Breast epithelium (tissue), 4 donors: ENCODE data around the gene VEPH1. TPM values are rescaled to one million over a fixed set of nuclear protein-coding genes. Genes with fewer than 3 reads are reported as not detected.
A peak's percentile ranks its signal among the peaks of the same experiment; 100 is the strongest.

ENCODE experiments used
- DNase-seq, 2 donors: peaks; one replicate each; pipeline ENCODE4 v3.0.0-alpha.2; 2019; ENCODE audit warnings: low spot score in 2 of 2
- H3K27ac ChIP-seq, 2 donors: fragments of 200-600 bp; sonication (generic) in 1 of 2; one replicate each; pipeline ENCODE4 v1.5.1; 2016 to 2019; ENCODE audit warnings: mild to moderate bottlenecking in 1 of 2
- H3K27me3 ChIP-seq, 2 donors: fragments of 200-600 bp; sonication (generic) in 1 of 2; one replicate each; pipeline versions ENCODE4 v1.5.1 to v1.6.0; 2017 to 2019; ENCODE audit warnings: control low read depth in 1 of 2, mild to moderate bottlenecking in 1 of 2
- H3K36me3 ChIP-seq: fragments of 200-600 bp; one replicate; pipeline ENCODE4 v1.5.1; 2019
- H3K4me1 ChIP-seq, 2 donors: fragments of 200-600 bp; sonication (generic); one replicate each; pipeline ENCODE4 v1.5.1; 2016 to 2019; ENCODE audit warnings: control low read depth in 1 of 2
- H3K4me3 ChIP-seq, 3 donors: fragments of 200-600 bp; sonication (generic); 1 replicate in 2 of 3; 2 replicates in 1 of 3; pipeline ENCODE4 v1.5.1; 2016 to 2019; ENCODE audit warnings: mild to moderate bottlenecking in 3 of 3, moderate library complexity in 2 of 3
- H3K9me3 ChIP-seq, 2 donors: fragments of 200-600 bp; sonication (generic) in 1 of 2; one replicate each; pipeline ENCODE4 v1.5.1; 2016 to 2019; ENCODE audit warnings: control low read depth in 1 of 2
- CTCF ChIP-seq, 3 donors: fragments of 450-650 bp; IDR thresholded peaks; one replicate each; pipeline ENCODE4 v1.5.1; 2016 to 2017; ENCODE audit warnings: antibody characterized with exemption in 3 of 3, mild to moderate bottlenecking in 3 of 3, moderate library complexity in 3 of 3
- POLR2A ChIP-seq: fragments of 450-650 bp; IDR thresholded peaks from one replicate; pipeline ENCODE4 v1.6.1; 2016; ENCODE audit warnings: antibody characterized with exemption, mild to moderate bottlenecking, moderate library complexity
- POLR2AphosphoS5 ChIP-seq, 3 donors: sonication (generic); formaldehyde crosslinking; IDR thresholded peaks; one replicate each; pipeline ENCODE4 v1.6.1; 2017; ENCODE audit warnings: antibody characterized with exemption in 3 of 3
- intact Hi-C: fragments of 100-400 bp; cut with DNase I; formaldehyde crosslinking; loops from one replicate; pipeline ENCODE4 v1.15.1; 2023; ENCODE audit warnings: low total_unique reads
- total RNA-seq, 3 donors: library from RNA; depleted of rRNA; stranded (reverse); fragments of >200 nt; gene quantifications; one replicate each; pipeline ENCODE4 v1.1.0, GENCODE V29; 2016

The VEPH1 gene
- total RNA-seq, 3 donors from 2014 or later, result under 0.01 to 20.9 (median 8.8) TPM

- no peaks in the 10 kb centered on the region for H3K9me3 ChIP-seq
- H3K4me3 ChIP-seq, result no peak overlapping the region
- H3K36me3 ChIP-seq, result no peaks in the 10 kb centered on the region
- DNase-seq, result no peak
- peak overlapping the region; percentile 4 to 41 for H3K27ac ChIP-seq
- no peaks in the 10 kb centered on the region for H3K4me1 ChIP-seq
- intact Hi-C loops, result no loop called here
- H3K27me3 ChIP-seq, result no peaks in the 10 kb centered on the region
- TF ChIP-seq POLR2AphosphoS5 (IDR thresholded peaks at IDR 0.05) (no peak), POLR2A (no peak), CTCF (IDR thresholded peaks at IDR 0.05) (no peak)
These were observed 191.4 kb downstream of the VEPH1 start for GRCh38 chr3:157311633-157312375.

GRCh38 chr3:157310329-157311052, 192.7 kb downstream of the VEPH1 start:
- H3K27me3 ChIP-seq, result no peaks in the 10 kb centered on the region
- no peaks in the 10 kb centered on the region for H3K9me3 ChIP-seq
- H3K4me3 ChIP-seq, result no peak overlapping the region
- no peak for DNase-seq
- H3K36me3 ChIP-seq, result no peaks in the 10 kb centered on the region
- H3K27ac ChIP-seq, result no peak overlapping the region
- intact Hi-C loops, result no loop called here
- H3K4me1 ChIP-seq, result no peaks in the 10 kb centered on the region
- TF ChIP-seq POLR2AphosphoS5 (IDR thresholded peaks at IDR 0.05), result no peak
- TF ChIP-seq POLR2A, result no peak
- no peak for TF ChIP-seq CTCF (IDR thresholded peaks at IDR 0.05)

GRCh38 chr3:157306502-157306901, 196.7 kb downstream of the VEPH1 start:
- Histone ChIP-seq H3K27ac (no peak overlapping the region), H3K9me3 (no peaks in the 10 kb centered on the region), H3K36me3 (no peaks in the 10 kb centered on the region), H3K4me1 (no peaks in the 10 kb centered on the region), H3K4me3 (no peak overlapping the region), H3K27me3 (no peaks in the 10 kb centered on the region)
- no peak for DNase-seq
- intact Hi-C loops, result no loop called here
- no peak for TF ChIP-seq CTCF (IDR thresholded peaks at IDR 0.05)

DNA sequence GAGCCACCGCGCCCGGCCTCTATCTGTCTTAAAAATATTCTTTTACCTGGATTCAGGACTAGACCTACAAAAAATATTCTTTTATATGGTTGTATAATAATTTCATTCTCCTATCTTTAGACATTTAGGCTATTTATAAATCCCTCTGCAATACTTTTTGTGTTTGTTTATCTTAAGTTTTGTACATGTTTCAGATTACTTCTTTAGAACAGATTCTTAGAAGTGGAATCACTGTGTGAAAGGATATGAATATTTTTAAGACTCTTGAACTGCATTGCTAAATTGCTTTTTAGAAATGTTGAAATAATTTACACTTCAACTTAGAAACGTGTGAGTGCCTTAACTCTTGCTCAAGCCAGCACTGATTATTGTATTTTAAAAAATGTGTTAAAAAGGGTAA, 197.8 kb downstream of the VEPH1 start:
- H3K4me3 ChIP-seq, result no peak overlapping the region
- TF ChIP-seq POLR2AphosphoS5 (IDR thresholded peaks at IDR 0.05) (no peak), CTCF (IDR thresholded peaks at IDR 0.05) (no peak), POLR2A (no peak)
- no peaks in the 10 kb centered on the region for H3K27me3 ChIP-seq
- H3K4me1 ChIP-seq, result no peaks in the 10 kb centered on the region
- no peaks in the 10 kb centered on the region for H3K9me3 ChIP-seq
- no peak for DNase-seq
- H3K27ac ChIP-seq, result no peak overlapping the region
- no peaks in the 10 kb centered on the region for H3K36me3 ChIP-seq
- intact Hi-C loops, result no loop called here

GRCh38 chr3:157301755-157302154, 201.5 kb downstream of the VEPH1 start:
- H3K36me3 ChIP-seq, result no peaks in the 10 kb centered on the region
- DNase-seq, result no peak
- no peak overlapping the region for H3K27ac ChIP-seq
- H3K4me3 ChIP-seq, result no peak overlapping the region
- H3K27me3 ChIP-seq, result no peaks in the 10 kb centered on the region
- intact Hi-C loops, result no loop called here
- TF ChIP-seq POLR2AphosphoS5 (IDR thresholded peaks at IDR 0.05) (no peak), POLR2A (no peak), CTCF (IDR thresholded peaks at IDR 0.05) (no peak)
- no peaks in the 10 kb centered on the region for H3K4me1 ChIP-seq
- H3K9me3 ChIP-seq, result no peaks in the 10 kb centered on the region
